Left ventricle myocardium inferior (tissue), 1 donor: Measurements from ENCODE around the gene FAM241A. TPM values are rescaled to one million over a fixed set of nuclear protein-coding genes. Genes with fewer than 3 reads are reported as not detected.
A peak's percentile ranks its signal among the peaks of the same experiment; 100 is the strongest.
"Not testable (repeated sequence)": the region's sequence is repeated elsewhere in the genome, so short reads cannot be mapped to it uniquely, and the experiment has no call there.

ENCODE experiments used
- DNase-seq: peaks from one replicate; pipeline ENCODE4 v3.0.0-alpha.2; 2020
- H3K27ac ChIP-seq: fragments of 200-600 bp; replicated peaks from 2 replicates; pipeline ENCODE4 v1.8.0; 2021
- H3K27me3 ChIP-seq: fragments of 200-600 bp; 2 replicates; pipeline ENCODE4 v1.8.0; 2021; ENCODE audit warnings: low read depth
- H3K36me3 ChIP-seq: fragments of 200-600 bp; 2 replicates; pipeline ENCODE4 v1.8.0; 2021
- H3K4me1 ChIP-seq: fragments of 200-600 bp; 2 replicates; pipeline ENCODE4 v1.8.0; 2021
- H3K4me3 ChIP-seq: fragments of 200-600 bp; 2 replicates; pipeline ENCODE4 v1.8.0; 2021; ENCODE audit warnings: mild to moderate bottlenecking, moderate library complexity
- H3K9me3 ChIP-seq: fragments of 200-600 bp; replicated peaks from 2 replicates; pipeline ENCODE4 v1.8.0; 2021
- CTCF ChIP-seq: fragments of 200-600 bp; IDR thresholded peaks from 2 replicates; pipeline ENCODE4 v1.8.0; 2021; ENCODE audit warnings: antibody characterized with exemption, mild to moderate bottlenecking, borderline replicate concordance
- intact Hi-C: fragments of 100-400 bp; cut with micrococcal nuclease; formaldehyde crosslinking; loops from one replicate; pipeline ENCODE4 v1.11.0; 2022
- total RNA-seq: library from RNA; stranded (reverse); fragmentation: NEBNext Ultra II Directional; extraction: Animal tissue kit (Norgen Biotek cat#: 25700); gene quantifications from one replicate; pipeline ENCODE4 v1.2.1, GENCODE V29; 2021
- donor health status: DM: no; HTN: yes; CAD: no; lungs with severe emphysema.

FAM241A gene
- total RNA-seq, 1 donor from 2014 or later = 7.6 TPM

- H3K27ac ChIP-seq = no peak overlapping the region
- TF ChIP-seq CTCF = no peak
- DNase-seq = no peak
- intact Hi-C loops = no loop called here
- no peaks in the 10 kb centered on the region for H3K27me3 ChIP-seq
- peaks cover 58% of the 10 kb centered on the region for H3K4me1 ChIP-seq
- no peak overlapping the region for H3K4me3 ChIP-seq
- H3K9me3 ChIP-seq = peaks cover 1% of the 10 kb centered on the region
- H3K36me3 ChIP-seq = no peaks in the 10 kb centered on the region
Measured at GRCh38 chr4:112170451-112170993, 25.3 kb downstream of the FAM241A start.

GRCh38 chr4:112171051-112171763 lies 26.0 kb downstream of the FAM241A start:
- H3K9me3 ChIP-seq, H3K27ac ChIP-seq, intact Hi-C loops, H3K27me3 ChIP-seq, H3K4me3 ChIP-seq, H3K36me3 ChIP-seq, DNase-seq: not testable (repeated sequence)
- H3K4me1 ChIP-seq = peaks cover 65% of the 10 kb centered on the region

- intact Hi-C loops = no loop called here
- H3K27me3 ChIP-seq = no peaks in the 10 kb centered on the region
- no peaks in the 10 kb centered on the region for H3K9me3 ChIP-seq
- H3K27ac ChIP-seq = no peak overlapping the region
- H3K4me3 ChIP-seq = no peak overlapping the region
- no peaks in the 10 kb centered on the region for H3K36me3 ChIP-seq
- no peak for DNase-seq
- H3K4me1 ChIP-seq = peaks cover 74% of the 10 kb centered on the region
- no peak for TF ChIP-seq CTCF
Measured at GRCh38 chr4:112172180-112172579, 26.9 kb downstream of the FAM241A start.

GRCh38 chr4:112173593-112174558 lies 28.6 kb downstream of the FAM241A start:
- peaks cover 71% of the 10 kb centered on the region for H3K4me1 ChIP-seq
- no peak for DNase-seq
- H3K36me3 ChIP-seq = no peaks in the 10 kb centered on the region
- intact Hi-C loops = no loop called here
- peak overlapping the region; percentile 18 for H3K27ac ChIP-seq
- H3K9me3 ChIP-seq = no peaks in the 10 kb centered on the region
- TF ChIP-seq CTCF = no peak
- no peaks in the 10 kb centered on the region for H3K27me3 ChIP-seq
- H3K4me3 ChIP-seq = no peak overlapping the region

- Histone ChIP-seq H3K36me3 (peaks cover under 1% of the 10 kb centered on the region), H3K4me3 (no peak overlapping the region), H3K4me1 (peaks cover 56% of the 10 kb centered on the region), H3K27ac (no peak overlapping the region), H3K9me3 (no peaks in the 10 kb centered on the region), H3K27me3 (no peaks in the 10 kb centered on the region)
- intact Hi-C loops = no loop called here
- no peak for DNase-seq
- no peak for TF ChIP-seq CTCF
Measured at GRCh38 chr4:112175840-112176239, 30.6 kb downstream of the FAM241A start.
